Measurements from ENCODE around the gene PDLIM7.

Gene PDLIM7

GRCh38 chr5:177440990-177441780 lies 56.2 kb downstream of the PDLIM7 start:
- no peak for DNase-seq

GRCh38 chr5:177440211-177440989 lies 57.0 kb downstream of the PDLIM7 start:
- DNase-seq, result no peak

- DNase-seq, result no peak
These were observed 57.8 kb downstream of the PDLIM7 start for GRCh38 chr5:177439518-177440053.

- no peak for DNase-seq
These were observed 58.9 kb downstream of the PDLIM7 start for GRCh38 chr5:177438468-177438867.

GRCh38 chr5:177437623-177438022 lies 59.8 kb downstream of the PDLIM7 start:
- no peak for DNase-seq

- no peak for DNase-seq
These were observed 61.4 kb downstream of the PDLIM7 start for GRCh38 chr5:177435847-177436536.

- no peak for DNase-seq
These were observed 62.3 kb downstream of the PDLIM7 start for GRCh38 chr5:177434942-177435738.

- no peak for DNase-seq
These were observed 63.0 kb downstream of the PDLIM7 start for GRCh38 chr5:177434437-177434836.

GRCh38 chr5:177433658-177434217 lies 63.7 kb downstream of the PDLIM7 start:
- DNase-seq, result no peak

All from suppressor macrophage treated with lipopolysaccharide for 4 hours (primary cell).